GM19455 (cell line): ENCODE results near the gene MAP2K2.

Experiments
- ATAC-seq: cut with Tn5 transposase; IDR thresholded peaks from one replicate; pipeline ENCODE4 v1.9.1; 2021; ENCODE audit not compliant: unreplicated experiment

Gene MAP2K2

DNA sequence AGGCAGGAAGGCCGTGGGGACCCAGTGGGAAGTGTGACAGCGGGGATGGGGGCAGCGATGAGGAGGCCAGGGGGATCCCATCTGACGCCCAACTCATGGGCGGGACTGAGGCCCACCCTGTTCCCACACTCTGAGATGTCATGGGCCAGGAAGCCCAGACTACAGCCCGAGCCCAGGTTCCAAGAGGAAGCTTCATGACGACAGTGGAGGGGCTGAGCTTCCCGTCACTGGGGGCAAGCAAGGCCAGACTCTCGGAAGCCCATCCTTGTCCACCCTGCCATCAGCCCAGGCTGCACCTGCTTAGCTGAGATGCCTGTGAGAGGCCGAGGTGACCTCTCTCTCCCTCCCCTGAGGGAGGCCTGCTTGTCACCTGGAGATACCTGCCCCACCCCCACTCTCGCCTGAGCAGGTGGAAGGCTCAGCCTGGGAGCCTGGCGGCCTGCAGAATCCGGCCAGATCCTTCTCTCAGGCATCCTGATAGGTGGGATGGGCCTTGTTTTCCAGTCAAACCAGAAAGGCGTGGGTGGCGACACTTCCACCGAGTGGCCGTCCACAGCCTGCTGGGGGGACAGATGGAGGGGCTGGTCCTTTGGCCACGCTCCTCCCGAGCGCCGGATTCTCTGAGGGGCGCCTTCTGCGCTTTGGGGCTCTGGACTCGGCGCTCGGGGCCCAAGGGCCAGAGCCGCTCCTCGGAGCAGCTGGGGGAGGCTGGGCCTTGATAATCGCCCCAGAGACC, 62.1 kb downstream of the MAP2K2 start:
- ATAC-seq, result no peak

DNA sequence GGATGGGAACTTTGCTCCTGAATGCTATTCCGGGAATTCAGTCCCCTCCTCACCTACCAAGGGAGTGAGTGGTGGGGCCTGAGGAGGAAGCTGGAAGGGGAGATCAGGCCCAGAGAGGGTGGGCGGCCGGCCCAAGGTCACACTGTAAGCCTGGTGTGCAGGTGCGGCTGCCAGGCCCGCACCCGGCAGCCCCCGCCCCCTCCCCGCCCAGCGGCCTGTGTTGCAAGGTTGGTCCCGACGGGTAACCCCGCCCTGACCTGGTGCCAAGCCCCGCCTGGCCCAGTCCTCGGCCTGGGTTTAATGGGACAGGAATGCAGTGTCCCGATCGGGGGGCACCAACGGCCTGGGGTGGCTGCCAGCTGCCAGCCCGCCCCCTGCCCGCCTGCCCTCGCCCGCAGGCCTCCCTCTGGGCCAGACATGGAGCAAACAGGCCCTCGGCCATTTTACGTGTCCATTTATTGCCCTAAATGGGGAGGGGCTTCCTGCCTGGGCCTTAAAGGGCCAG, 62.7 kb downstream of the MAP2K2 start:
- no peak for ATAC-seq

DNA sequence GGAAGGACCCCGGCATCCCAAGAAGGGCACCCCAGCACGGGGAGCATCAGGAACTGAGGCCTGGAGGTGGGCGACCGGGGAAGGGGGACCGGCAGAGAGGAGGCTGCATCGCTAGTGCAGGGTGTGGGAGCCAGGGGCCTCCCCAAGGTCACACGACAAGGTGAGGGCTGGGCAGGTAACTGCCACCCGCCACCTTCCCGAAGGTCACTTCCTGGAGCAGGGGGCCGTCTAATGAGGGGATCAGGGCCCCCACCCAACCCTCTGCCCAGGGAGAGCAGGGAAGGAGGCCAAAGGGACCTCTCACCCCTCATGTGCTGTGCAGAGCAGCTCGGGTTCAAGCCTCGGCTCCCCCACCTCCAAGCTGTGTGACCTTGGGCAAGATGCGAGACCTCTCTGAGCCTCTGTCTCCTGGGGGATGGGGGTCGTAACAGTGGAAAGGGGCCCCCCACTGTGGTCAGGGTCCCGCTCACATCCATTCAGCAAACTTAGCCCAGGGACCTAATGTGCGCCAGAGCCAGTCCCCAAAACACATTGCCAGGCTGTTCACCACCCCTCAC, 63.2 kb downstream of the MAP2K2 start:
- no peak for ATAC-seq

GRCh38 chr19:4059891-4060620, 63.9 kb downstream of the MAP2K2 start:
- ATAC-seq, result no peak

DNA sequence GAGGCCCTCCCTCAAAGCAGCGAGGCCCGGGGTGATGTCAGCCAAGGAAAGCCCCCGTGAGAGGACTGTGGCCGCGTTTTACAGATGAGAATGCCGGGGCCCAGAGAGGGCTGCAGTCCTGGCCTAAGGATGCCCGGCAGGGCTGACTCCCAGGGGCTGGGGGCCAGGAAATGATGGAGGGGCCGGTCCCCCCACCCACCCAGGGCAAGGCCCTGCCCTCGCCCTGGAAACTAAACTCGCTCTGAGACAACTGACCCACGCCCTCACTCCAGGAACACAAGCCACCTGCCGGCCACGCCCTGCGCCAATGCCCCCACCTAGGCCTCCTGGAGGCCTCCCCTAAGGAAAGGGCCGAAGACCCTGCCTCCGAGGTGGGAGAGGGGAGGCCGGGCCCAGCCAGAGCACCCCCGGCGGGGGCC, 64.5 kb downstream of the MAP2K2 start:
- ATAC-seq, result no peak

DNA sequence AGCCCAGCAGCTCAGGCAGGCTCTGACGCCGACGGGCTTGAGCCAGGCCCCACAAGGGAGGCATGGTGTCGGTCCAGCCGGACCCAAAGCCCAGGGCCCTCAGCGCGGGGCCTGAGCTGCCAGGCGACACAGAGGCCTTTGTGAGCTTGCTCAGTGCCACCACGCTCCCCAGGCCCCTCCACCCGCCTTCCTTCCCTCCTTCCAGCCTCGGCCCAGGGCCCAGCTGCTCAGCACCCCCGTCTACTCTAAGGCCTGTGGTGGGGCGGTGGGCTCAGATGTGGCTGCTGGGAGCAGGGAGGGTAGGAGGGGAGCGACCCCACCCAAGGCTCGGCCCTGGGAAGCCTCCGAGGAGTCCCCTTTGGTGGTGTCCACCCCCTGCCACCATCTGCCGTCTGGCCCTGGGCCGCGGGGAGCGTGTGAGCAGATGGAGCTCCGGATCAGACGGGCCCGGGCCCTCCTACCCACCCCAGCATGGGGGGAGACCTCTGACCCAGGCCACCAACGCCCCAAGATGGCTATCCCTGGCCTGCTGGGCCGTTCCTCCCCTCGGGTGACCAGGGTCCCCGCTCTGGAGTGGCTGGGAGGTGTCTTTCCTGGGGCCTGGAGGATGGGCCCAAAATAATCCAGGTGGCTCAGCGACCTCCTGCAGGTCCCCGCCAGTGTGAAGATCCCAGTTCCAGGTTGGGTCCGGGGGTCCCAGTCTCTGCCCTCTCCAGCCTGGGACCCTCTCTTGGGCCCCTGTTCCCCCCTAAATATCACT, 65.0 kb downstream of the MAP2K2 start:
- no peak for ATAC-seq

DNA sequence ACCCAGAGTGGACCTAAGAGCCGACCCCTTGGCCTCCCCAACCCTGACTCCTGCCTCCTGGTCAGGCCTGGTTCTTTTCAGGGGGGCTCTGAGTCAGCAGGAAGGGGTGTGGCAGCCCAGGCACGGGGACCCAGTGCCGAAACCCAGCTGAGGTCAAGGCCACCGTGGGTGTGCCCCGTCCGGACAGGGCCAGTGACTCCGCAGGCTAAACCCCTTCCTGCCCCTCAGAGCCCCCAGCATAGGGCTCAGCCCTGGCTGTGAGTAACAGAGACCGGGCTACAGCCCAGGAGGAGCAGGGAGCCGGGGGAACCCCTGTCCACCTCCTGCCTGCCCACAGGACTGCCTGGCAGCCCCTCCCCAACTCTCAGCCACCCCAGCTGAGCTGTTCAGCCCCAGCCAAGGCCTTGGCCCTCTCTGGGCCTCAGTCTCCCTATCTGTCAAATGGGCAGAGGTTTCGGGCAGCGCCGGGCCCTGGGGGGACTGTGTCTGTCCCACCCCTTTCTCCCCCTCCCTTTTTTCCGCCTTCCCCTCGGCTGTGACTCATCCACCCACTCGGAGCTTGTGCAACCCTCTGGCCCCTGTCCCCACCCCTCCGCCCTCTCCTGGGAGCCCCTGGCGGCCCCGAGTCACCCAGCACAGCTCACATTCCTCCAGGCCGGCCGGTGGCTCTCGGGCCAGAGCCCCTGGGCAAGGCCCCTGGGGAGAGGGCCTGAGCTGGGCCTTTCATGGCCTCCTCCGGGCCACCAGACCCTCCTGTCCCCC, 65.8 kb downstream of the MAP2K2 start:
- no peak for ATAC-seq

- ATAC-seq, result no peak
Observed at GRCh38 chr19:4055209-4055552, 68.7 kb downstream of the MAP2K2 start.

- no peak for ATAC-seq
Observed at GRCh38 chr19:4054441-4055208, 69.3 kb downstream of the MAP2K2 start.

DNA sequence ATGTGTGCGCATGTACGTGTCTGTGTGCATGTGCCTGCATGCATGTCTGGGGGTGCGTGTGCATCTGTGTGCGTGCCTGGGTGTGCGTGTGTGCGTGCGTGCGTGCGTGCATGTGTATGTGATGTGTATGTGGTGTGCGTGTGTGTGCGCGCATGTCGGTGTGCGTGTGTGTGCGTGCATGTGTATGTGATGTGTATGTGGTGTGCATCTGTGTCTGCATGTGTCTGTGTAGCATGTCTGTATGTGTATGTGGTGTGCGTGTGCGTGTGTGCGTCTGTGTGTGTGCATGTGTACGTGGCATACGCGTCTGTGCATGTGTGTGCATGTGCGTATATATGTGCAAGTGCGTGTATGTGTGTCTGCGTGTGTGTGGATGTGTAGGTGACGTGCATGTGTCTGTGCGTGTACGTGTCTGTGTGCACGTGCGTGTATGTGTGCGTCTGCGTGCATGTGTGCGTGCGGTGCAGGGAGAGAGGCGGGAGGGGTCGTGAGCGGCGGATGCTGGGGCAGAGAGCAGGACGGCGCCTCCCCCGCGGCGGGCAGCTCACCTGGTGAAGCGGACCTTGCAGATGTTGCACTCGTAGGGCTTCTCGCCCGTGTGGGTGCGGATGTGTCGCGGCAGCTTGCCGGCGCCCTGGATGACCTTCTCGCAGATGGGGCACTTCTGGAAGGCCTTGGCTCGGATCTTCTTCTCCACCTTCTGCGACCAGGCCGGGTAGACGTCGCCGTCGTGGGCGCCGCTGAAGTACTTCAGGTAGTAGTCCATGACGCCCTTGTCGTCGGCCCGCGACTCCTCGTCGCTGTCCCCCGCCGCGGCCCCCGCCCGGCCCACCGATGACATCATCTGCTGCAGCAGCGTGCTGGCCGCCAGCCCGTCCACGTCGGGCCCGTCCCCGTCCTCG, 70.2 kb downstream of the MAP2K2 start:
- ATAC-seq, result no peak

GRCh38 chr19:4052993-4053422, 70.9 kb downstream of the MAP2K2 start:
- no peak for ATAC-seq

DNA sequence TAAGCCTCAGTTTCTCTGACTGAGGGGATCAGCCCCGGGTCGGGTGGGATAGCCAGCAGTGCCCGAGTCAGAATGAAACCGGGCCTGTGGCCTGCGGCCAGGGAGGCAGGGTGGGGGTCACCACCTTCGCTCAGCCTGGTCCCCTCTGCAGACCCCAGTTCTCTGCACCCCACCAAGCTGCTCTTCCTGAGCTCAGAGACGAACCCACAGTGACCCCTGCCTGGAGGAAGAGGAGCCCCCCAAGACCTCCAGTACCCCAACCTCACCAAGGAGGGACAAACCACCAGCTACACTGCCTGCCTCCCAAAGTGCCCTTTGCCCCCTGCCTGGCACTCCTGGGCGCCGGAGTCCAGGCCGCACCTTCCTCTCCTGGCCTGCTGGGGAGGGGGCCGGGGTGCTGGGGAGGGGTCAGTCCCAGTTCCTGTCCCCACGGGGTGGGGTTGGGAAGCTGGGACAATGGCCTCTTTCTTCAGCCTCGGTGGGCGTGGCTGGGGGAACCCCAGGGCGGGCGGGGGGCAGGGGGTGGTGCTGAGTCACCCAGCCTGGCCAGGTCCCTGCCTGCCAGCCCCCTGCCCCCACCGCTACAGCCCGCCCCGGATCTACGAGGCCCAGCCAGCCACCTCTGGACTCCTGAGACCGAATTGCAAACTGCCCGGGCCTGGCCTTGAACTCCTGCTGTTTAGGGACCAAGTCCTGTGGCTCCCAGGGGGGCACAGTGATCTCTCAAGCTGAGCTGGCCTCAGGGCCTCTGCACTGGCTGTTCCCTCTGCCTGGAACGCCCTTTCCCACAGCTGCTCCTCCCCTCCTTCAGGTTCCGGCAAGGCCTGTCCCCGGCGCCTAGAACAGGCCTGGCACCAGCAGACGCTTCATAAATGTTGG, 71.6 kb downstream of the MAP2K2 start:
- ATAC-seq, result no peak

- no peak for ATAC-seq
Observed at GRCh38 chr19:4051175-4052101, 72.5 kb downstream of the MAP2K2 start.

GRCh38 chr19:4049432-4049831, 74.5 kb downstream of the MAP2K2 start:
- ATAC-seq, result no peak

GRCh38 chr19:4046946-4047683, 76.8 kb downstream of the MAP2K2 start:
- no peak for ATAC-seq

- ATAC-seq, result no peak
Observed at GRCh38 chr19:4046362-4046691, 77.6 kb downstream of the MAP2K2 start.
